RPMI8226 (cell line): ENCODE measurements around the gene SCAMP3.
"Not testable (repeated sequence)": the region's sequence is repeated elsewhere in the genome, so short reads cannot be mapped to it uniquely, and the experiment has no call there.

Experiments used
- DNase-seq: peaks from one replicate; pipeline ENCODE4 v3.0.0-alpha.2; 2015

SCAMP3 gene

DNA sequence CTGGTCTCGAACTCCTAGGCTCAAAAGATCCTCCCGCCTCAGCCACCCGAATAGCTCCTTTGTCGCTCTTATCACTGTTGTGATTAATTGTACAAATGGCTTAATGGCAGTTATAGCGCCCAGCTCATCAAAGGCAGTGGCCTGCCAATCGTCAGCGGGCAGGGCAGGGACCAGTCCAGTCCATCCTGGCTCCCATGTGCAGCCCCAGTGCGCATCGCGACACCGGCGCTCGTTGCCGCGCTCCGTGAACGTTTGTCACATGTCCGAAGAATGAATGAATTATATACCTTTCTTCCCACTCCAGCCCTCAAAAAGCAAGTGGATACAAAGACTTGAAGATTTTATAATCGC, 35.3 kb downstream of the SCAMP3 start:
- DNase-seq, result peak; percentile 74

DNA sequence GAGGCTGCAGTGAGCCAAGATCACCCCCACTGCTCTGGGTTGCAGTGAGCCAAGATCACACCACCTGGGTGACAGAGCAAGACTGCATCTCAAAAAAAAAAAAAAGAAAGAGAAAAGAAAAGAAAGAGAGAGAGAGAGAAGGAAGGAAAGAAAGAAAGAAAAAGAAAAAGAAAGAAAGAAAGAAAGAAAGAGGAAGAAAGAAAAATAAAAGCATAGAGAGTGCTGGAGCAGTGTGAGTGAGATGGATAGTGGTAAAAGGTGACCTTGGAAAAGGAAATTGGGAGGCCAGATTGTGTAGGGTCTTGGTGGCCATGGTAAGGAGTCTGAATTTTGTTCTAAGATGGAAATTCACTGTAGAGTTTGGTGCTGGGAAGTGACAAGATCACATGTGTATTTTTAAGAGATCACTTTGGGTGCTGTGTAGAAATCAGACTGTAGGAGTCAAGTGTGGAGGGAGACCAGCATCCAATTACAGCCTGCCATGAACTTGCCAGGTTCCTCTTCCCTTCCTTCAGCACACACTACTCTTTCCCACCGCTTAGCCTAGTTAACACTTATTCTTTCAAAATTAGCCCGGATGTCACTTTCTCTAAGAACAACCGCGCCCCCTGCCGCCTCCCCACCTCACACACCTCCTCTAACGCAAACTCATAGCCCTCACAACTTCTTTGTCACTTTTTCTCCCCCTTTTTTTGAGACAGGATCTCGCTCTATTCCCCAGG, 35.8 kb downstream of the SCAMP3 start:
- DNase-seq, result peak; percentile 90

DNA sequence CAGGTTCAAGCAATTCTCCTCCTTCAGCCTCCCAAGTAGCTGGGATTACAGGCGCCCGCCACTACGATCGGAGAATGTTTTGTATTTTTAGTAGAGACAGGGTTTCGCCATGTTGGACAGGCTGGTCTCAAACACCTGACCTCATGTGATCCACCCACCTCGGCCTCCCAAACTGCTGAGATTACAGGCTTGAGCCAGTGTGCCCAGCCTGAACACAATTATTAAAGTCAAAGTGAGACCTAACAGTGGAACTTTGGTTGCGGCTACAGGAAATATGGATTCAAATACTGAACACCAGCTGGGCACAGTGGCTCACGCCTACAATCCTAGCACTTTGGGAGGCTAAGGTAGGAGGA, 36.8 kb downstream of the SCAMP3 start:
- DNase-seq, result not testable (repeated sequence)

DNA sequence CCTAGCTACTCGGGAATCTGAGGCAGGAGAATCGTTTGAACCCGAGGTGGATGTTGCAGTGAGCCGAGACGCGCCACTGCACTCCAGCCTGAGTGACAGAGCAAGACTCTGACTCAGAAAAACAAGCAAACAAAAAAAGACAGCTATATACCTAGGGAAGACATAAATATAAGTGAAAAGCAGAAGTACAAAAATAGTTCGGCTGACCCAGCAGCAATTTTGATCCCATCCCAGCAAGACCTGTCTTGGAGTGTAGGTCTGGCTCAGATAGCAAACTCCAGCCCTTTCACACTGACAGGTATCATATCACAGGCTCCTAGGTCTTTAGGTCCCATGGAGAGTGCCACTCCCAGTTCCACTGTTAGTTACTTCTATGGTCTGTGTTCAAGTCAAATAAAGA, 39.1 kb downstream of the SCAMP3 start:
- DNase-seq, result peak; percentile 84

DNA sequence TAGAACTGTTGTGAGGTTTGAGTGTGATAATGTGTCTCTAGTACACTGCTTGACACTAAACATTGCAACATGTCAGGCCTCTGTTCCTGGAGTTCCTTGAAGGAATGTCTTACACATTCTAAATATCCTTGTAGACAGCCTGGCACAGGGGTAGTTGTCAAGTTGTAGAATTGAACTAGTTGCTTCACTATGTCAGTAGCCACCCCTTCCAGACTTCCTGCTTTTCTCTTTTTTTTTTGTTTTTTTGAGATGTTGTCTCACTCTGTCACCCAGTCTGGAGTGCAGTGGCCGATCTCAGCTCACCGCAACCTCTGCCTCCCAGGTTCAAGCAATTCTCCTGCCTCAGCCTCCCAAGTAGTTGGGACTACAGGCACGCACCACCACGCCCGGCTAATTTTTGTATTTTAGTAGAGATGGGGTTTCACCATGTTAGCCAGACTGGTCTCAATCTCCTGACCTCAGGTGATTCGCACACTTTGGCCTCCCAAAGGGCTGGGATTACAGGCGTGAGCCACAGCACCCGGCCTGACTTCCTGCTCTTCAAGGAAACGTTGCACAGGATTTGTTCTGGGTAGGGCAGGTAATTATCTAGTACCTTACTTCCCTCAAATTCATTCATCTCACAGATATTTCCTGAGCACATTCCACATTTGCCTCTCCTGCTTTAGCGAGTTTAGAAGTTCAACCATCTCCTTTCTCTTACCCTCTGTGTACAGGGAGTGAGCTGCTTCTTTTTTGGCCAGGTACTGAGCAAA, 41.8 kb downstream of the SCAMP3 start:
- DNase-seq, result not testable (repeated sequence)

DNA sequence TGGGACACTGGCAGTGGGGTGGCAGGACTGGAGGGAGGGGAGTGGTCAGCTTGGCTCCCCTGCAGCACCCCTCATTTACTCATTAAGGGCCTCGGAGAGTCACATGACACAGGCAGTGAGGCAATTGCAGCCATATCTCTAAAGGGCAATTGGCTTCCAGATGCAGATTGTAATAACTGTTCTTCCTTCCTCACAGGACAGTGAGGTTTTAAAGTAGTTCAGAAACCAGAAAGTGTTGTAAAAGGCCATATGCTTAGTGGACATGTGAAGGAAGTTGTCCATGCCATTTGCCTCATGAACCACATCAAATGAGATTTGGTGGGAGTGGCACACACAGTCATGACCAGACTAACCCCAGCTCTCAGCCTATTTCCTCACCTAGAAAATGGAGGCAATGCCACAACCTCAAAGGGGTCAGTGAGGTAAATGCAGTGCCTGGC, 42.5 kb downstream of the SCAMP3 start:
- DNase-seq, result no peak

DNA sequence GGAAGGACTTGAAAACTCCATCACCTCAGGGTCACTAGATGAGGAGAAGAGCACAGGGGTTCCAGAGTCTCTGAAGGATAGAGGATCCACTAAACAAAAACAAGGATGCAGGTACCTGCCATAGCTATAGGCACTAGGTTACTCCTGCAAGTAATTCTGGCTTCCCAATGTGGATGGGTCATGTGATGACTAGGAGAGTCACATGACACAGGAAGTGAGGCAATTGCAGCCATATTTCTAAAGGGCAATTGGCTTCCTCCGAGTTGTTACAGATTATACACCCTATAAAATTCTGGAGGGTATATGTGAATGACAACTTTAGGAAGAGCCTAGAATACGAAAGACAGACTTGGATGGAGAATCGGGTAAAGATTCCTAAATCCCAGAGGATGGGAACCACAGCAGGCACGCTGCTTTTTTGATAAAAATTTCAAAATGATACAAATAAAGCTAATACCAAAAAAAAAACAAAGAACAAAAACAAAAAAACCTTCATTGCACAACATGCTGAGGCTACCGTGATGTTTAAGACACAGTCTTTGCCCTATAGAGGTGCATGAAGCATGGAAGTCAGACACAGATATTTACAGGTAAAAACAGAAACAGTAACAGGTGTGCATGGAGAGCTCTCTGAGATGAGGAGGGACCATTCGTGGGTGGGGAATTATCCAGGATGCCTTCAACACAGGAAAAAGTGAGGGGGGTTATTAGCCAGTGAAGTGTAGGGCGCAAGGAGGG, 43.1 kb downstream of the SCAMP3 start:
- DNase-seq, result no peak

DNA sequence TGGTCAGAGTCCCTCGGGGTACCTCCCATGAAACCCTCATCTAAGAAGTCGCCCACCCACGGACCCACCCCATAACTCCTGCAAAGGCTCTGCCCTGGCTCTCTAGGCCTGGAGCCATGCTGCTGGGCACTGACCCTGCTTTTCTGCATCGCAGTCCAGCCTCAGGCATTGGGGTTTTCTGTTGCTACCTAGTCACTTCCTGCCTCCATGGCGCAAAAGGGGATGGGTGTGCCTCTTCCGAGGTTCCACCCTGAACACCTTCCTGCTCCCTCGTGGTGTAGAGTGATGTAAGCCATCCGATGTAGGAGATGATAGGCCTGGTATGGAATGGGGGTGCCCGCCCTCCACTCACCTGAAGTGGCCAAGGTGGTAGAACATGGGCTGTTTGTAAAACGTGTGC, 47.5 kb downstream of the SCAMP3 start:
- DNase-seq, result not testable (repeated sequence)

DNA sequence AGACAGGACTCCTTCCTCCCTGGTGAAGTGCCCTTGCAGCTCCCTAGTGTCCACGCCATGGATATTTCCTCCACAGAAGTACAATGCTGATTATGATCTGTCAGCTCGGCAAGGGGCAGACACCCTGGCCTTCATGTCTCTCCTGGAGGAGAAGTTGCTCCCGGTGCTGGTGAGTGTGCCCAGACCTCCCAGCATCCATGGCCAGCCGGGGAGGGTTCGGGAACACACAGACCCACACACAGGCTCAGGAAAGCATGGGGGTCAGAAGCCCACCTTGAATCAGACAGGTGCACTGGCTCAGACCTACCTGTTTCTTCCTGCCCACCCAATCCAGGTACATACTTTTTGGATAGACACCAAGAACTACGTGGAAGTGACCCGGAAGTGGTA, 50.1 kb downstream of the SCAMP3 start:
- DNase-seq, result not testable (repeated sequence)

DNA sequence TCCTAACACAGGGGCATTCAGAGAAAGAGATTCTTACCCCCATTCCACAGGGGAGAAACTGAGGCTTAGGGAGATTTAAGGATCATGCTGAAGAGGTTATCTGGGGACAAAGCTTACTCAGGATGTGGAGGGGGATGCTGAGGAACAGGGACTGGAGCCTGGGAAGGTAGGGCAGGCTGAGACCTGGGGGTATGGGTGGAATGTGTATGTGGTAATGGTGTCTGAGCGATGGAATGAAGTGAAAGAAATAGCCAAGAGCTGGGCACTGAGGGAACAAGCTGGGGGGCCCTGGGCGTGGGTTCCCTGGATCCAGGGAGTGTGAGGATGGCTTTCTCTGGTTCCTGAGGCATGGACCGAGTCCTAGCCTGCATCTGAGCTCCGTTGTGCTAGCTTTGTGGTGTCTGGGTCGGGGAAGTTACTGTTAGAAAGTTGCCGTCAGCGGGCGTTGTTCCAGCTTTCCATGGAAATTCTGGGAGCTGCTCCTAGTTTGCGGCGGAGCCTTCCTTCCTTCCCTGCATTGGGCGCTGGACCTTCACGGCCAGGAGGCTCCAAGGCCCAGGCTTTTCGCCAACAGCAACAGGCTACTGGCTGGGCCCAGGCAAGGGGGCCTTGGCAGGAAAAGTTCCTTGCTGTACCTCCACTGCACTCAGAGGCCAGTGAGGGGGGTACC, 50.6 kb downstream of the SCAMP3 start:
- DNase-seq, result not testable (repeated sequence)

DNA sequence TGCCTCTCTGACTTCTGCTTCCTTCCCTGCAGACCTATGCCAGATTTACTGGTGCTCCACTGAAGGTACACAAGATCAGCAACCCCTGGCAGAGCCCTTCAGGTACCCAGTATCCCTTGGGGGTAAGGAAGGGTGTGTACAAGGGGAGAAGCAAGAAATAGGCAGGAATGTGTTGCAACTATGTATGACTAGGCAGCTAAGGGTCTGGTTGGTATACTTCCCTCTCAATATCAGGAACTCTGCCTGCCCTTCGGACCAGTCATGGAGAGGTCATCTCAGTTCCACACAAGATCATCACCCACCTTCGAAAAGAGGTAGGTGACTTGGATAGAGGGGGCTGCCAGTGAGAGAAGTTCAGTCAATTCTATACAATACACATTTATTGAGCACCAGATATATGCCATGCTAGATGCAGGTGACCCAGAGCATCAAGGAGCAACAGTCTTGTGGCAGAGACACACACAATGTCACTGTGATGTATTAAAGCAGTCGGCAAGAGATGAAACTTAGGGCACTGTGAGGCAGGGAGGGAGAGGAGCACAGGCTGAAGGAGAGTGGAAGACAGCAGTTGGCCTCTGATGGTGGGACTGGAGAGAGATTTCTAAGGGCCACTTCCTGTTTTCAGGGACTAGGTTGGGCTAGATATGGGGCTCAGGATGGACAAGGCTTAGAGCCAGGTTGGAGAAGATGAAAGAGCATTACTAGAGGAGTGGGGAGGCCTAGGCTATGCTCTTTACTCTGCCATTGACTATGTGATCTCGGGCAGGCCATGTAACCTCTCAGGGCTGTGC, 51.7 kb downstream of the SCAMP3 start:
- DNase-seq, result no peak

DNA sequence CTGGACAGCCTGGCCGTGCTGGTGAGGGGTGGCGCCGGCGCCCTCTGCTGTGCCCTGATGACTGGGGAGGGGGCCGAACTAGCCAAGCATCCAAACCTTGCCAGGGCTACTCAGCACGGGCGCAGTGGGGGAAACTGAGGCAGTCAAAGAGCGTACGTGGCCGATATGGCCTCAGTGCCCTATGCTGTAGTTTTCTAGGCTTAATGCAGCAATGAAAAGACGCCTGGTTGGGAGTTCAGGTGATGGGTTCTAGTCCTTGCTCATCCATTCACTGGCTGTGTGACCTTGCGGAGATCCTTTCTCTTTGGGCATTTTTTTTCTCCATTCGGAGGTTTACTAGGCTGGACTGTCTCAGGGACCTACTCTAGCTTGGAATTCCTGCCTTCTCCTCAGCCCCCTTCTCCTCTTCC, 52.8 kb downstream of the SCAMP3 start:
- no peak for DNase-seq

DNA sequence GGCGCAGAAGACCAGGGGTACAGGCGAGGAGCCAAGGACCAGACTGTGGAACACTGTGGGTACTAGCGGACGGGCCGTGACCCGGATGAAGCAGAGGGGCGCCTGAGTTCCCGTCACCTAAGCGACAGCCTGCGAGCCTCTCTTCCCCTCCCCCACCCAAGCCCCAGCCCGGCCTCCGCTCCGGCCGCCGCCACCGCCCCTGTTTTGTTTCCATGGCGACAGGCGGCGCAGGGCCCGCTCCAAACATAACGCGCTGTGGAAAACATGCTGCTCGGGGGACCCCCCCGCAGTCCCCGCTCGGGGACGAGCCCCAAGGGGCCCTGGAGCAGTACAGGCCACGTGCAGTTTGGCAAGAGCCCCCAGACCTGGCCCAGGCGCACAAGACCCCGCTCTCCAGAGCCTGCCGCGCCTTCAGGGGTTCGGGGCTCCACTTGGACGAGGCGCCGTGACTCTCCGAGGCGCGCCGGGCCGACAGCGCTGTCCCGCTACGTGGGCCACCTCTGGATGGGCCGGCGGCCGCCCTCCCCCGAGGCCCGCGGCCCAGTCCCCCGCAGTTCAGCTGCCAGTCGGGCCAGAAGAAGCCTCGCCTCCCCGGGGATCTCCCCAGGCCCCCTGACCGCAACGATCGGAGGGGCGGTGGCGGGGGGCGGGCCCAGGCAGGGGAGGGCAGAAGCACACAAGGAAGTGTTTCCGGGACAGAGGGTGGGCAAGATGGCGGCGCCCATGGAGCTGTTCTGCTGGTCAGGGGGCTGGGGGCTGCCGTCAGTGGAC, 53.4 kb downstream of the SCAMP3 start, which contains the start of gene MTX1:
Gene MTX1, plus strand, starts transcription at position 155 of the 771 bp plus-strand sequence. Its CDS starts 110 bp downstream, at position 265.
- peak; percentile 94 for DNase-seq

DNA sequence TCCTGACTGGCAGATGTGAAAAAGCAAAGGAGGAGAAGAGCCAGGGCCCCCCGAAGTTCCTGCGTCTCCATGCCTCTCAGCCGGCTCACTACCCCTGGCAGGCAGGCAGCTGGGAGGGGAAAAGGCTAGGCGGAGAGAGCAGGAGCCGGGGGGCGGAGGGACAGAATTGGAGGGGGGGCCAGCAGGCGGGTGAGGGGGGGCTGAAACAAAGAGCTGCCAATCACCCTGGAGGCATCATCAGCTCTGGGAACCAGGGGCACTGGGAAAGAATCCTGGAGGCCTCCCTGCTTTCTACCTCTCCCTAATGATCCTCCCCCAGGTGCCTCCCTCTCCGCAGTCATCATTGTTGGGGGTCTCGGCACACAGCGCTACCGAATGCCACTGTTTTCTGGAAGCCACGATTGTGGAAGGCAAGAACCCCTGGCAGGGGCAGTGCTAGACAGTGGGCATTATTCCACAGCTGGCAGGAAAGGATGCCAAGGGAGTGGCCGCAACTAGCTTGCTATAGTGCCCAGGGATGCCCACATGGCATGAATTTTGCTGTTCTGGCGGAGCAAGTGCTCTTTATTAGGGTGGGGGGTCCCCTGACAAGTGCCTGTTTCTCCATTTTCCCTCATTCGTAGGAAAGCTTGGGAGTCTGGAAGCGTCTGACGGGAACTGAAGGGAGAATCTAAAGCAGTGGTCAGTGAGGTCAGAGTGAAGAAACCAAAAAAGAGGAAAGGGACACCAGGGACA, 54.2 kb downstream of the SCAMP3 start, which contains the start of gene THBS3:
Gene THBS3, minus strand, starts transcription at position 92 of the 735 bp plus-strand sequence. Its CDS starts 21 bp downstream, at position 71.
- no peak for DNase-seq

DNA sequence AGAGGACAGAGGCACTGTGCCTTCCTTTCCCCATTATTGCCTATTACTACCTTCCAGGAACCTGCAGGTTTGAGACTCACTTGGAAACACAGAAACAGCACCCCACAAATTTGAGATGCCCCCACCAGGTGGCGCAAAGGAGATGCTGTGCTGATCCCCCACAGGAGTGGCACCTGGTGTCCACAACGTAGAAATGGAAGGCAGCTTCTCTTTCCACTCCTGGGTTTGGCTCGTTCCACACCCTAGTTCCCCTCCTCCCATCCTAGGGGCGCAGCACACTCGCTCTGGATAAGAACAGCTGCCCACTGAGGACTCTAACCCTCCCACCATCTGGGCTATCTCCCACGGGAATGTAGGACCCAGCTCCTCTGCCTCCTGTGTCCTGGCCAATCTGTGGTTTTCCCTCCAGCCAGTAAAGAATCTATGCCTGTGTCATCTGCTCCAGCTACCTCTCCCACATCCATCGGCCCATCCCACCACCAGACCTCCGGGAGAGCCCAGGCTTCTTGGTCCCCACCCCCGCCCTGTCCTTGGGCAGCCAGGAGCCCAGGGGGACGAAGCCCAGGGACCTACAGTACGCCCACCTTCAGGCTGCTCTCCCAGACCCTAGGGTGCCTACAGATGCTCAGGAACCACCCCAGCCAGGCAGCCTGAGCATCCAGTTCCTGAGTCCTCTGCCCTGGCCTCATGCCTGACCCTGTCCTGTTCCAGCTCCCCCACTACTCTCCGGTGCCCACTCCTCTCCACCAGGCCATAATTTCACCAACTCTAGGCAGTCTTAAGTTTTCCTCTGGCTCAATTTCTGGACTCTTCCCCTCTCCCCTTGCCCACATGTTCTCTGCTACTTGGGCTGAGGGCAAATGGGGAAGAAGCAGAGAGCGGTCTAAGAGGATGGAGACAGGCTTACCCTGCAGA, 55.0 kb downstream of the SCAMP3 start:
- DNase-seq, result peak; percentile 95
